CD4-positive, alpha-beta T cell treated with Interleukin-17A for 4 hours (primary cell): ENCODE data around the gene SPA17.

ENCODE experiments used
- DNase-seq: peaks from one replicate; pipeline ENCODE4 v3.0.0-alpha.2; 2020; ENCODE audit warnings: mixed read lengths

The SPA17 gene

DNA sequence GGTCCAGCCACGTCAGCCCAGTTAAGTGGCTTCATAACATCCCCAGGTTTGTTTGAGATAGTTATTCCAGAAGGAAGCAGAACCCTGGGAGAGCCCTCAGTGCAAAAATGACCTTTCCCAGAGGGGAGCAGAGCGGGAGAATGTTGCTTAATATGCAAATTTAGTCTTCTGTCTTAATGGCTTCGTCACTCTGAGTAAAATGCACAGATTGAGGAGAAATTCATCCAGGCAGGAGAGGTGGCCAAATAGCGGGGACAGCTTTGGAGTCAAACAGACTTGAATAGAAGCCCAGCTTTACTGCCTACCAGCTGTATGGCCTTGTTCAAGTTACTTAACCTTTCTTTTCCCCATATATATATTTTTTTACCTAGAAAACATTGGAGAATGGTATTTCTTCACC is 53.8 kb downstream of the SPA17 start:
- no peak for DNase-seq

DNA sequence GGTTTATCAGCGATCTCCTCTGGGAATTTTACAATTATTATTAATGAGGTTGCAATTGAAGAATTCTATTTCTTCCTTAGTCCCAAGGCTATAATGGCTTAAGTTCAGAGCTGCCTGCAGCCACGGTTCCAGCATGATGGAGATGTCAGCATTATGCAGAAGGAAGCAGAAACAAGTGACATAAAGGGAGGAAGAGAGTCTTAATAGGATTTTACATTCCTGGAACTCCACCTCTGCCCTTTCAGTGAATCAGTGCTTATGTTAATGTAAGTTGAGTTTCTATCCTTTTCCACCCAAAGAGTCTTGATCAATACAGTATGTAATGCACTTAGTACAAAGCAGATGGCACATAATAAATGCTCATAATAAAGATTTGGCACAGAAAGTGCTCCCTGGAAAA is 54.4 kb downstream of the SPA17 start:
- no peak for DNase-seq

DNA sequence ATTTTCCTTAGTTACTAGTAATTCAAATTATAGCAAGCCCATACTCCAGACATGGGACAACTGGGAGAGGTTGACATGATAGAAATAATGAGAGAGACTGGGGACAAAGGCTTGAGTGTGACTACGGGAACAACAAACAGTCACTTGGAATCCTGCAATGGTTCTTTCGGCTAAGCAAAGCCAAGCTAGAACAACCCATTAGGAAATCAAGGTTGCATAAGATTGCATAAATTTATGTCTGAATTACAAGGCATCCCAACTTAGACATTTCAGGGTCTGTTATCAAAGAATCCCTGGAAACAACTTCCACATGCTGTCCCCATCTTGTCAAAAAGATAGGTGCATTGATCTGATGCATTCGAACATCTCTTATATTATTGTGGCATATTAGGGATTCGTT is 55.9 kb downstream of the SPA17 start:
- DNase-seq = no peak

DNA sequence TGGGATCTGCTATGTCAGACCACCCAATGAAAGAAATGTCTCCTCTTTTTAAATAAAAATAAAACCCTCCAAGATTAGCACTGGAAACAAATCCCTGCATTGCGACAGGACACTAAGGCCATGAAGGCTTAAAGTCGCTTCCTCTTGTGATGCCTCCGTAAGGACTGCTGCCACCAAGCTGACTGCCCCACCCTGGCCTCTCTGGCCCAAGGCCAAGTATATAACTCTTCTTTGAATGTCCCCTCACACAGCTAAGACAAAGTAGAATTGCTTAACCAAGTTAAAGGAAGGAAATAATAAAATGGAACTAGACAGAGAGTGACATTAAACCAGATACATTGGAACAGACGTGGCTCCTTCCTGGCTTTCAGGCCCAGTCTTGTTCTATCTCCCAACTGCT is 58.5 kb downstream of the SPA17 start:
- DNase-seq = no peak

DNA sequence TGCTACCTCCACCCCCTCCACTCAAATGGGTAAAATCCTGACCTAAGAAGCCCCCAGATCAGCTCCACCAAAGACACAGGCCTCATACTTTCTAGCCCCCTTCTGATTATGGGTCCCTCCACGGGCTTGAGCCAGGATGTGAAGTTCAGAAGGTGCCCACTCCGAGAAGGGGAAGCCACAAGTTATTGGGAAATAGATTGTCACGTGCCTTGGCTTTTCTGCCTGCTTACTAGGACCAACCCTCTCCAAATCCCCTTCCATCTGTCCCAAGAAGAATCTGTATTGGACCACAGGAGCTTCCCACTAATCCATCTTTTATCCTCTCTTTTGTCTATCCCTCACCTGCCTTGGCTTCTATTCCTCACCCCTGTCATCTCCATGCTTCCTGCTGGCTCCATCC is 63.0 kb downstream of the SPA17 start:
- DNase-seq = no peak

GRCh38 chr11:124737638-124738305 is 64.1 kb downstream of the SPA17 start:
- no peak for DNase-seq

GRCh38 chr11:124738713-124739478 is 65.2 kb downstream of the SPA17 start:
- DNase-seq = no peak

DNA sequence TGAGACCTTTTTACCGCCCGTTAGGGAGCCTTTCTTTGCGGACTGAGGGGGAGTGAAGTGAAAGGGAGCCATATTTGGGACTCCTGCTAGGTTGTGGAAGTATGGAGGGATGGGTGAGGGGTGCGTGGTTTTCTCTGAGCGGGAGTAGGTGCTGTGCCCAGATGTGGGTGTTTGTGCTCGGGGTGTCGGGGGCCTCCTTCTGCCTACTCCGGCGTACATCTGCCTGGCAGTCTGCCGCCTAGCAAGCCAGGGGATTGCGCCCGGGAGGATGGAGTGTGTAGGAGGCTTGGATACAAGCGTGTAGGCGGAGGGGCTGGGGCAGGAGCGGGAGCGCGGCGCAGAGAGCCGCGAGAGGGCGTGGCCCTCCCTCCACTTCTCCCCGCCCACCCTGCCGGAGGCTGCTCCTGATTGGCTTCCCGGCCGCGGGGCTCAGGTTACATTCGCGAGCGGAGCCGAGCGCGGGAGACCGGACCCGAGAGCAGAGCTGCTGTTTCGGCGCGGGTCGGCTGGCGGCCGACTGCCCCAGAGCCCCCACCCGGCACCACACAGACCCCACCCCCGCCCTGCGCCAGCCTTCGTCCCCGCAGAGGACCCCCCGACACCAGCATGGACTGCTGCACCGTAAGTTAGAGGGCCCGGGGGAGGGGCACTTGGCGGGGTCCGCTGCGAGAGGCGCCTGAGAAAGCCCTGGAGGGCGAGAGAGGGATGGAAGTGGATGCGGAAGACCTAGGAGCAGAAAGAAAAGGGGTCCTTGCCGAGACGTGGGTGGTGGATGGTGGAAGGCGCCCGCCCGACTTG is 66.0 kb downstream of the SPA17 start, which contains the start of gene NRGN:
Gene NRGN, plus strand, starts transcription at position 464 of the 798 bp plus-strand sequence. Its CDS starts 143 bp downstream, at position 607.
- peak; percentile 90 for DNase-seq

- DNase-seq = peak; percentile 67
Observed at GRCh38 chr11:124740277-124740882, 66.7 kb downstream of the SPA17 start.

GRCh38 chr11:124742555-124742954 is 68.9 kb downstream of the SPA17 start:
- no peak for DNase-seq

GRCh38 chr11:124743050-124743449 is 69.3 kb downstream of the SPA17 start:
- DNase-seq = no peak

GRCh38 chr11:124745270-124745834 is 71.6 kb downstream of the SPA17 start:
- DNase-seq = no peak

DNA sequence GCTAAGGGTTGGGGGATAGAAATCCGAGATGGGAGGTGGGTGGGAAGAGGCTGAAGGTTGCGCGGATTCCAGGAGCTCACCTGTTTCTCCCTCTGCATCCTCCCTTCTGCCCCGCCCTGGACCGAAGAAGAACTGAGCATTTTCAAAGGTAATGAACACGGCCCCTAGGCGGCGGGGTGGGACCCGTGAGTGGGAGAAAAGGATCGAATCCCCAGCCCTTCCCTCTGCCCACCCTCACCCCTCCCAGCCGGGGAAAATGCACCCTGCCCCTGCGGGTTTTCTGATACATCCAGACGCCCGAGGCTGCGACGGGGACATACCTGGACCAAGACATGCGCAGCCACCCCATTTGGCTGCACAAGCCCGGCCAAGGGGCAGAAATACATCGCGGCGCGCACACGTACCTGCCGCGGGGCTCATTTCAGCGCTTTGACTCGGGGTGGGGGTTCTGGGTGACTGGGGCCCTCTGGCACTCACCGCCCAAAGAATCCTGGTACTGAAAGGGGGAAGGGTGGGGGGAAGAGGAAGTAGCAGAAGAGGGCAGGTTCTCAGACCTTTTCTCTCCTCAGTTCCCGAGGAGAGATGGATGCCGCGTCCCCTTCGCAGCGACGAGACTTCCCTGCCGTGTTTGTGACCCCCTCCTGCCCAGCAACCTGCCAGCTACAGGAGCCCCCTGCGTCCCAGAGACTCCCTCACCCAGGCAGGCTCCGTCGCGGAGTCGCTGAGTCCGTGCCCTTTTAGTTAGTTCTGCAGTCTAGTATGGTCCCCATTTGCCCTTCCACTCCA is 72.3 kb downstream of the SPA17 start:
- DNase-seq = peak; percentile 59

GRCh38 chr11:124746621-124747243 is 73.0 kb downstream of the SPA17 start:
- DNase-seq = peak; percentile 88
